Measurements from ENCODE around the gene DBN1. TPM values are rescaled to one million over a fixed set of nuclear protein-coding genes. Genes with fewer than 3 reads are reported as not detected.

Gene DBN1
- total RNA-seq, 1 experiment from 2014 or later: 127 TPM

DNA sequence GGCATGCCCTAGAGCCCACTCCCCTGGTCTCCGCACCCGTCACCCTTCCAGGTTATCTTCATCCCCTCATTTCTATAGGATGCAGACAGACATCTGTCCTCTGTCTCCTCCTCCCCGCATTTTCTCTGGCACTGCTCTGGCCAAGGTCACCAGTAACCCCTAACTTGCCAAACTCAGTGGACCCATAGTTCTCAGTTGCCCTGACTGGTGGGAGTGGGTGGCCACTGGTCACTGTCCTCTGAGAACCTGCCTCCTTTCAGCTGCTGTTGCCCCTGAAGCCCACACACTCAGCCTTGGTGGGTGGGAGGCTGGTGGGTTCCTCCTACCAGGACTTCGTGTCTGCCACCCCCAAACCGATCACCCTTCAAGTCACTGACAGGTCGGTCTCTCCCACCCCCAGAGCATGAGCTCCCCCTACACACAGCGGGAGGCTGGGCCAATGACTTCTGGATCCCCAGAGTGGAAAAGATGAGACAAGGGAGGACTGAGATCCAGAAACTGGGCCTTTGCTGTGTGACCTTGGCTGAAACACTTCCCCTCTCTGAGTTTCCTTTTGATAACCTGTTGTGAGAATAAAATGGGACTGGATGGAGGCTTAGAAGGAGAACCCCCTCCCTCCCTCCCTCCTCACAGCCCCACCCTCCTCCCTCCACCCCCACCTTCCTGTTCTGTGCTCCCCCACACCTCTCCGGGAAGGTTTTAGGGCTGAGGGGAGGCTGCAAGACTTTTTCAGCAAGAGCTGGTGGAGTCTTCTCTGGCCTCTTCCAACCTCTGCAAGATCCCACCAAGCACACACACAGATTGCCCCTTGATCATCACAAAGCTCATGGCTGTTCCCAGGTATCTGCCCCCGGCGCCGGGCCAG lies 2.4 kb upstream of the DBN1 start:
- H3K79me2 ChIP-seq (ENCODE audit: low read length): peaks cover 20% of the 10 kb centered on the region
- H3K9ac ChIP-seq (ENCODE audit: low read length): no peak overlapping the region
- H3K36me3 ChIP-seq (ENCODE audit: low read depth, low read length): no peaks in the 10 kb centered on the region
- no peak overlapping the region for H3K4me3 ChIP-seq (ENCODE audit: low read length)
- no peaks in the 10 kb centered on the region for H3K9me3 ChIP-seq (ENCODE audit: low read length)
- intact Hi-C loops (cut with micrococcal nuclease): no loop called here
- no peak overlapping the region for H3K27ac ChIP-seq (ENCODE audit: low read length)
- H4K20me1 ChIP-seq (ENCODE audit: low read length): peaks cover 13% of the 10 kb centered on the region; the same call in 1 of the 2 replicates
- no peak overlapping the region for H2AFZ ChIP-seq (ENCODE audit: low read length)
- H3F3A ChIP-seq (ENCODE audit: low read length, unreplicated experiment): no peaks in the 10 kb centered on the region
- ChIA-PET POLR2A (ENCODE audit: unreplicated experiment) (no interaction called here), CTCF (no interaction called here)
- H3K9me2 ChIP-seq (replicated peaks; ENCODE audit: low read length): no peaks in the 10 kb centered on the region
- ATAC-seq (no peak), DNase-seq (no peak)
- H3K4me1 ChIP-seq (ENCODE audit: insufficient read depth, low read length): peaks cover 18% of the 10 kb centered on the region
- BruUV-seq (replicated peaks): no TSS peak
- no peak overlapping the region for H3K4me2 ChIP-seq (ENCODE audit: low read length)
- H3K27me3 ChIP-seq (ENCODE audit: low read length): no peaks in the 10 kb centered on the region
- TF ChIP-seq EZH2 (IDR thresholded peaks at IDR 0.05; ENCODE audit: low read length, unreplicated experiment) (no peak), CTCF (conservative IDR thresholded peaks at IDR 0.05; ENCODE audit: low read depth, low read length) (no peak), EZH2phosphoT487 (IDR thresholded peaks at IDR 0.05; ENCODE audit: borderline replicate concordance, low read length) (no peak)

DNA sequence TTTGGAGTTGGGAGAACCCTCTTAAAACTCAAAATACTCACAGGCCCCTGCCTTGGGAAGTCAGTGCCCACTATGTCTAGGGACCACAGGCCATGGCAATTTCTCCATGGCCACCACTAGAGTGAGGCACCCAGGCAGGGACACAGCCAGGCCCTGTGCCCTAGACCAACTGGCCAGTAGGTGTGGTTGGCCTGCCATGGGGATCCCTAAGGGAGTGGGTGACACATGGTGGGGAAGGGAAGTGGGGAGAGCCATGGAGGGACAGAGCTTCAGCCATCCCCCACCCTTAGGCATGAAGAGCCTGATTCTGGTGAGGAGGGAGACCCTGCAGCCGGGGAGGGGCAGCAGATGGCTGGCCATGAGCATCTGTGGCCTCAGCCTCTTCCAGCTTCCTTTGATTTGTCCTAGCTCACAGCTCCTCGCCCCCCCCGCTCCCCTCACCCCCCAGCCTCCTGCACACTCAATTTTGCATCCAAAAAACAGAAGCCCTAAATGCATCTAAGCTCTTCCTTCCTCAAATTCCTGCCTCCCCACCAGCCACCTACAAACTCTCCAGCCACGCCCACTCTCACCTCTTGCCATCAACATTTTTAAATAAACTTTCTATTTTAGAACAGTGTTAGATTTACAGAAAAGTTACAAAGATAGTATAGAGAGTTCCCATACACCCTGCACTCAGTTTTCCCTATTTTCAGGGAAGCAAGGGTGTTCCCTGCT lies 1.6 kb upstream of the DBN1 start:
- POLR2A ChIA-PET (ENCODE audit: unreplicated experiment): no interaction called here
- ATAC-seq (no peak), DNase-seq (no peak)
- BruUV-seq (replicated peaks): no TSS peak
- Histone ChIP-seq H3K4me3 (ENCODE audit: low read length) (no peak overlapping the region), H3K4me2 (ENCODE audit: low read length) (no peak overlapping the region), H3K79me2 (ENCODE audit: low read length) (peaks cover 27% of the 10 kb centered on the region), H3K9me2 (replicated peaks; ENCODE audit: low read length) (no peaks in the 10 kb centered on the region), H3K4me1 (ENCODE audit: insufficient read depth, low read length) (peaks cover 21% of the 10 kb centered on the region), H3K27me3 (ENCODE audit: low read length) (no peaks in the 10 kb centered on the region), H4K20me1 (ENCODE audit: low read length) (peaks cover 21% of the 10 kb centered on the region; the same call in 1 of the 2 replicates), H3K36me3 (ENCODE audit: low read depth, low read length) (no peaks in the 10 kb centered on the region), H3F3A (ENCODE audit: low read length, unreplicated experiment) (no peaks in the 10 kb centered on the region), H3K9me3 (ENCODE audit: low read length) (no peaks in the 10 kb centered on the region), H3K27ac (ENCODE audit: low read length) (no peak overlapping the region), H2AFZ (ENCODE audit: low read length) (no peak overlapping the region), H3K9ac (ENCODE audit: low read length) (no peak overlapping the region)
- CTCF ChIA-PET: no interaction called here
- TF ChIP-seq EZH2phosphoT487 (IDR thresholded peaks at IDR 0.05; ENCODE audit: borderline replicate concordance, low read length) (no peak), EZH2 (IDR thresholded peaks at IDR 0.05; ENCODE audit: low read length, unreplicated experiment) (no peak), CTCF (conservative IDR thresholded peaks at IDR 0.05; ENCODE audit: low read depth, low read length) (no peak)
- intact Hi-C loops (cut with micrococcal nuclease): no loop called here

Measured in PC-3 (cell line).